LNCAP (cell line): ENCODE measurements around the gene BBS7.

Experiments used
- TF ChIP-seq, protein P1 (sequence below): fragments of 450-650 bp; IDR thresholded peaks from 2 replicates; pipeline ENCODE4 v1.5.1; 2017; ENCODE audit warnings: mild to moderate bottlenecking

Gene BBS7

DNA sequence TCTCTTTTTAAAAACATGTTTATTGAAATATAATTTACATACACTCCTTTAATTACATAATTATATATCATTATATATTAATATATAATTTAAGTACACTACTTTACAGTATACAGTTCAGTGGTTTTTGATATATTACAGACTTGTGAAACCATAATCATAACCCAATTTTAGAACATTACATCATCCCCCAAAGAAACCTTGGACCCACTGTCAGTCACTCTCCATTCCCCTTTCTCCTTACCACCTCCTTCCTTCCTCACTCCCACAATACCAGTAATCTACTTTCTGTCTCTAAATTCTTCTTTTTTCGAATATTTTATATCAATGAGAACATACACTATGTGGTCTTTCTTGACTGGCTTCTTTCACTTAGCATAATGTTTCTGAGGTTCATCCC, 87.1 kb downstream of the BBS7 start:
- TF ChIP-seq, protein P1, sequence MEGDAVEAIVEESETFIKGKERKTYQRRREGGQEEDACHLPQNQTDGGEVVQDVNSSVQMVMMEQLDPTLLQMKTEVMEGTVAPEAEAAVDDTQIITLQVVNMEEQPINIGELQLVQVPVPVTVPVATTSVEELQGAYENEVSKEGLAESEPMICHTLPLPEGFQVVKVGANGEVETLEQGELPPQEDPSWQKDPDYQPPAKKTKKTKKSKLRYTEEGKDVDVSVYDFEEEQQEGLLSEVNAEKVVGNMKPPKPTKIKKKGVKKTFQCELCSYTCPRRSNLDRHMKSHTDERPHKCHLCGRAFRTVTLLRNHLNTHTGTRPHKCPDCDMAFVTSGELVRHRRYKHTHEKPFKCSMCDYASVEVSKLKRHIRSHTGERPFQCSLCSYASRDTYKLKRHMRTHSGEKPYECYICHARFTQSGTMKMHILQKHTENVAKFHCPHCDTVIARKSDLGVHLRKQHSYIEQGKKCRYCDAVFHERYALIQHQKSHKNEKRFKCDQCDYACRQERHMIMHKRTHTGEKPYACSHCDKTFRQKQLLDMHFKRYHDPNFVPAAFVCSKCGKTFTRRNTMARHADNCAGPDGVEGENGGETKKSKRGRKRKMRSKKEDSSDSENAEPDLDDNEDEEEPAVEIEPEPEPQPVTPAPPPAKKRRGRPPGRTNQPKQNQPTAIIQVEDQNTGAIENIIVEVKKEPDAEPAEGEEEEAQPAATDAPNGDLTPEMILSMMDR = no peak

DNA sequence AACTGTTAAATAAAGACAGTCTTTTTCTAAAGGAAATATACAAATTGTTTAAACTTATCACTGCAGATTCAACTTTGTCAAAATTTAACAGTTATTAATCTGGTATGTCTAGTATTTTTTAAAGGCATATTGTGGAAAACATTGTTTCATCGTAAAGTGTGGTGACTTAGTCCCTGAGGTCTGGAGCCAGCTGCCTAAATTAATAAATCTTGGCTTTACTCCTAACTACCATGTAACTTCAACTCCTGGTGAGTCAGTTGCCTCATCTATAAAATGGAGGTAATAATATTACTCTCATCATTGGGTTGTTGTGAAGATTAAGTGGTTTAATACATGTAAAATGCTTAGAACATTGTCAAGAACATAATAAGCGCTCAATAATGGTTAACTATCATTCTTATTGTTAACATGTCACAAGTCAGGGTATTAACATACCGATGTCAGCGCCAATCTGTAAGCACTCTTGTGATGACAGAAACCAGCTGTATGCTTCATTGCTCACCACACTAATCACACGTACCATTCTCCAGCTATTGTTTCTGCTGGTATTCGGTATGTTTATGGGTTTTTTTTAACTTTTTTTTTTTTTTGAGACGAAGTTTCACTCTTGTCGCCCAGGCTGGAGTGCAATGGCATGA, 91.2 kb downstream of the BBS7 start:
- TF ChIP-seq, protein P1 = no peak

DNA sequence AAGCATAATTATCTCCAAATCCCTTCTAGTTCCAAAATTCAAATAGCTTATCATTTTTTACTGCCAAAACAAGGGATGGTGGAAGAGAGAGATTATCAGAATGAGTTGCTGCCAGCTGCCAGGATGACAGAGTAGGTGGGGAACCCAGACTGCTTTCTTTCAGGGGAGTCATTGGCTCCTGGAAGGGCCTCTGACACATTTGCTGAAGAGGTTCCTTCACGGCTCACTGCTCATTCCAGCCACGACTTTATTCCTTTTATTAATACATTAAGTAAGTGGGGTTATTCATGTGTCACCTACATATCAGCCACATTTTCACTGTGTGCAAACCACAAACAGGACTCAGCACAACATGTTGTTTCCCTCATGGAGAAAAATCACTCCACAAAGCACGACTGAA, 92.6 kb downstream of the BBS7 start:
- TF ChIP-seq, protein P1 = no peak

DNA sequence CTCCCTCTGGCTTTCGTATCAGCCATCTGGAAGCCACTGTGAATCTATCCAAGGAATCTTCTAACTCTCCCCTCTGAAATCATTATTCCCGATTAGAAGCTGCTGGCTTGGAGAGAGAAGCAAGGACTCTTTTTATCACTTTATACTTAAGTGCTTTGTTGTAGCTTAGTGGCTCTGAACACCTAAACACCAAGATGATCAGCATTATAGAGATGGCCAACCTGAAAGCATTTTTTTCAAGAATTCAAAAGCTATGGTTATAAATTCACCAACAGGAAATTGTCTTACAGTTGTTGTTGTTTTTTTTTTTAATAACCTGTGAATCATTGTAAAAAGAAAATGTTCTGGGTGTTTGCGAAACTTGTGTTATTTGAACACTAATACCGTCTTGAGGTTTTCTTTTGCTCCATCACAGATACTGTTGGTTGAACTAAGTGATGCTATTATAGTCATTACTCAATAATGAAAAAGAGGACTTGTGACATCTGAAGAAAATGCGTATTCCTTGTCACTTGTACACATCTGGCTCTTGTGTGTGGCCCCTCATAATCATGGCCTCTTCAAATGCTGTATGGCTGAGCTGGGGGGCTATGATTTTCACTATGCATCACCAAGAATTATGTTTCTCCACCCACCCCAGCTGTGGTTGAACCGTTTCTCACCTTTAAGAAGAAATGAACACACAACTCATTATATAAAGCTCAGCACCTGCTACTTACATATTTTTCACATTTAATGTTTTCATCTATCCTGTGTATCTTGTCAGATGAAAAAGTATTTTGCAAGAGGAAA, 93.5 kb downstream of the BBS7 start:
- TF ChIP-seq, protein P1 = no peak
